HuH-7 (cell line): ENCODE data around the gene CADPS.

Experiments
- DNase-seq: peaks from one replicate; pipeline ENCODE4 v3.0.0; 2011; ENCODE audit warnings: low spot score

The CADPS gene

DNA sequence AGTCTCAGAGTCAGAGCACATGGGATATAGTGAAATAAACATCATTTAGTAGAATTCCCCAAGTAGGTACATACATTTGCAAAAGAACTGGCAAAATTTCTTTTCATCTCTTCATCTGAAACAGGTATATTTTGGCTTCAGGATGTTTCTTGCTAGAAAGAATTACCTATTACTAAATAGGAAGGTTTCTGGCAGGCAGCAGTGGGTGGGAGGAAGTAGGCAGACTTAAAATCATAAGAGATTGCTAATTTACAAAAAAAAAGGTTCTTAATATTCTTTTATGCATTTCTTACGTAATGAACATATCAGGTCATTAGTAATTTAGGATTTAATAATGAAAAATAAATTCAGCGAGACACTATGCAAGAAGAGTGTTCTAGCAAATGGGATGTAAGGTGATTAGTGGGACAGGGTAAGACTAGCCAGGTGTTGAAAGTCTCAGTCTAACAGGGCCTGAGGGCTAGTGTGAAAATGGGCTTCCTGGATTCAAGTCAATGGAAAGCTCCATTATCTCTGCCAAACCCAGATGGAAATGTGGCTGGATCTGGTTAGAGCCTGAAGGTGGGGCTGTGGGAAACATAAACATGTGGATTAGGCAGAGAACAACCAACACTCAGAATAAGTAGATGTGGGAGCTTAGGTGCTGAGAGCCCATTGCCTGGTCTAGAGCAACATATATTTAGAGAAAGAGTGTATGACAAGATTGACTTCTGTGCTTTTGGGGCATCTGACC, 374.5 kb downstream of the CADPS start:
- DNase-seq = no peak

DNA sequence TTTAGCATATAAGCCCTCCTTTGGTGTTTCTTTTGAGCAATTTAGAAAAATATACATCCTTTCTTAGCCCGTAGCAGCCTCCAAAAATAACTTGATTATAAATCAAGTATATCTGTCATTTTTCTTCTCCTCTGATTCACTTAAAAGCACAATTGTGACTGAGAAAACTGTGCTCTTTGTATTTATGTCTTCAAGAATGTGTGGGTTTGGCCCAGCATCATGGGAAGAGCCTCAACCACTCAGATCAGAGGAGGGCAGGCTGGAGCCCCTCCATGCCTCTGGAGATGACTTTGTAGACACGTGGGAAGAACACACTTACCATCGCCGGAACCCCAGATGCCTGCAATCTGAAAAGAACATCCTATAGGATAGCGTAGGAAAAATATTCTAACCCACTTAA, 378.1 kb downstream of the CADPS start:
- DNase-seq = no peak

DNA sequence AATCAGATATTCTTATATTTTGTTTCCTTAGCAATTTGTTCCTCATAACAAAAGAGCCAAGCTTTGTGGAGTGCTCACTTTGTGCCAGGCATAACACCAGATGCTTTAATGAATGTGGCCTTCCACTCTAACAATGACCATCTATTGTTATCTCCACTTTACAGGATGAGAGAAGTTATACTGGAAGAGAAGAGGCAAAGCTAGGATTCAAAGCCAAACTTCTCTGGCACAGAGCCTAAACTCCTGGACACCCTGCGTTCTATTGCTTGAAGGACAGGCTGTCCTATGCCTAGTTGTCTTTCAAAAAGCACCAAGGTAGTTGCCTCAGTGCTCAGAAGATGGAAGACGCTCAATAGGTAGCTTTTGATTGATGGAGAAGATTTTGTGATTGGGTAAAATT, 378.7 kb downstream of the CADPS start:
- no peak for DNase-seq

DNA sequence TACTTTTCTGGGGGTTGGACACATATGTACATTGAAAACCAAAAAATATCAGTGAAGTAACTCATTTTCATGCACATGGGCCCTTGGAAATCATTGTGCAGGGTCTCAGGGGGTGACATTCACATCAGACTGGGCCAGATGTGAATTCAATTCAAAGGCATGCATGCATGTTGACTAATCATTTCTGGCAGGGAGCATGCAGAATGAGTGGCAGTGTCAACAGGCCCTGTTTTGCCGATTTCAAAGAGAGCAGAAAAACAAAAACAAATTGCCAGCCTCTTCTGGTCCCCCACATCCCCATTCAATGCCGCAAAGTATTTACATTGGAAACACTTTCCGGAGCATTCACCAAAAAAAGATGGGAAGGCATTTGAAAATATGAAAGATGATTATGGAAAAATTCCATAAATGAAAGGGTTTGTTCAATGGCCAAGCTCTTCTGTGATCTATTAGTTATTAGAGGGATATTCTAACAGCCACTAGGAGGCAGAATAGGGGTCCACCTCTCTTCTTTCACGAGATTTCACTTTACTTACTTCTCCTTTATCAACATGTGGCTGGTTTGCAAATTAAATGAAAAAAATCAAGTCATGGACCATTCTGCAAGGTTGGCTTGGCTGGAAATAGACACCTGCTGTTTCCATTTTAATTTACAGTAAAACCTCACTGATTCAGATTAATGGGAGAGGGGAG, 382.0 kb downstream of the CADPS start:
- no peak for DNase-seq

DNA sequence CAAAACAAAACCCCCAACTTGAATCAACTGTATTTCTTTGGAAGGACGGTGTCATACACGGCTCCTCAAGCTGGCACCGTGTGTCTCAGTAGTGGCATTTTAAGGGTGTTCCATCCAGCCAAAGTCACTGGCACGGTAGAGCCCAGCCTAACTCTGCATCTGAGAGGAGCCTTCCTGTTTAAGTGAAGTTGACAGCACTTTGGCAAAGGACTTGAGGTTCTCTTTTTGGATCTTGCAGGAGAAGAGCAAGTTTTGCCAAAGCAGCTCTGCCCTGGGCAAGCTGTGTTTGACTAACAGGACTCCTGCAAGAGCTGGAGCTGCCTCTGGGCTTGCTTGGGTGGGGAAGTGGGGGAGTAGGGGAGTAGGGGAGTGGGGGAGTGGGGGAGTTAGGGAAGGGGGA, 392.3 kb downstream of the CADPS start:
- no peak for DNase-seq

DNA sequence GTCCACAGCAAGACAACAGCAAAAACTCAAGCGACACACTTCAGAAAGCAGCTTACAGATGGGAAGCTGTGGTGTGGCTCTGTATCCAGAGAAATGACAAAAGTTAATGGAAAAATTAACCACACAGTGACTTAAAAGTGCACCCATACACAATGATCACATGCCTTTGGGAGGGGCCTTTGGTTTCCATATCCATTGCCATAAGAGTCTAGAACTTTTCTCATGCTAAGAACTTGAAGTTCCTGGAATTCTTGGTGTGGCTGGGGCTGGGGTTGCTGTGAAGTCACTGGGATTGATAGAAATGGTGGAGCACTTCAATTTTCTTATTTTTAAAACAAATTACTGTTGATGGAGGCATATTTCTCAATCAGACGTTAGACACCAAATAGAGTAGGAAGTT, 393.3 kb downstream of the CADPS start:
- DNase-seq = no peak

DNA sequence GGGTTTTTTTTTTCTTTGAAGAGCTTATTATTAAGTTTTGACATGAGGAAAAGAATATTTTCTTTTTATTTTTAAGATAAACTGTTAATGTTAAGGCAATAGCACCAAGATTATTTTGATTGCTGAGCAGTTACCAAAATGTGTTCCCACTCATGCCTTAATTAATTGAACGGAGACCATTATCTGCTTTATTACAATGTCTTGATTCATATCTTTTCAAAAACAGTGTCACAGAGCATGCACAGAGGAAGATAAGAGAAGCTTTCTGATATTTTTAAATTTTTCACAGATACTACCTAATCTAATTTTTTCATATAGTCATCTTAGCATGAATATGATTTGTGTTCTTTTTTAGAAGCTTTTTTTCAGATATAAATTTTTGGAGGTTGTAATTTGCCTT, 395.2 kb downstream of the CADPS start:
- no peak for DNase-seq

DNA sequence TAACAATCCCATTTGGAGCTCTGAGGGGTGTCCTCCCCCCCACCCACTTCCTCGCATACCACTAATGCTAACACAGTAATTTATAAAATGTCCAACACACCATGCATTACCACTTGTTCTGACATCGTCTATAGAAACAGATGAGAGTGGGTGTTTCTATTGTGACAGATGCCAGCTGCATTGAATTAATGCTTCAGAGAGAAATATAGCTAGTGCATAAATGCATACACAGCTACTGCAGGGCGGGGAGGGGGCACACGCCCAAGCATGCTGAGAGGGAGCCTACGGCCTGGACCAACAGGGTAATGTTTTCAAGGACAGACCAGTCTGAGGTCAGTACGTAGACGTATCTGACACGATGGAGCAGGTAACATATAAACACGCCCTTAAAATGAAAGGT, 395.9 kb downstream of the CADPS start:
- no peak for DNase-seq

DNA sequence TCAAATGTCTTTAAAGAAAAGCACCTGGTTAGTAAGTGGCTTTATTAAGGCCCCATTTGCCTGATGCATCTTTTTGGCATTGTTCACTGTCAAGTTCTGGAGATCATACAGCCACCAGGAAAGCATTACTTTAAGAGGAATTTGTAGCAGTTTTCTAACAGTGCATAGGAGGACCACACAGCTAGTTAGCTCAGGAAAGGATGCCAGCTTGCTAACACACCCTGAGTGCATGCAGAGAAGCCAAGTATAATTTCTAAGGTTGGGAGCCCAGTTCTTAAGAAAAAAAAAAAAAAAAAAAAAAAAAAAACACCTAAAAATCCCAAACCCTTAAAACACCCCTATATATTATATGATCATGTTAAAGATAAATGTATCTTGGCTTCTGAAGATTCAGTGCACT, 399.9 kb downstream of the CADPS start:
- no peak for DNase-seq

DNA sequence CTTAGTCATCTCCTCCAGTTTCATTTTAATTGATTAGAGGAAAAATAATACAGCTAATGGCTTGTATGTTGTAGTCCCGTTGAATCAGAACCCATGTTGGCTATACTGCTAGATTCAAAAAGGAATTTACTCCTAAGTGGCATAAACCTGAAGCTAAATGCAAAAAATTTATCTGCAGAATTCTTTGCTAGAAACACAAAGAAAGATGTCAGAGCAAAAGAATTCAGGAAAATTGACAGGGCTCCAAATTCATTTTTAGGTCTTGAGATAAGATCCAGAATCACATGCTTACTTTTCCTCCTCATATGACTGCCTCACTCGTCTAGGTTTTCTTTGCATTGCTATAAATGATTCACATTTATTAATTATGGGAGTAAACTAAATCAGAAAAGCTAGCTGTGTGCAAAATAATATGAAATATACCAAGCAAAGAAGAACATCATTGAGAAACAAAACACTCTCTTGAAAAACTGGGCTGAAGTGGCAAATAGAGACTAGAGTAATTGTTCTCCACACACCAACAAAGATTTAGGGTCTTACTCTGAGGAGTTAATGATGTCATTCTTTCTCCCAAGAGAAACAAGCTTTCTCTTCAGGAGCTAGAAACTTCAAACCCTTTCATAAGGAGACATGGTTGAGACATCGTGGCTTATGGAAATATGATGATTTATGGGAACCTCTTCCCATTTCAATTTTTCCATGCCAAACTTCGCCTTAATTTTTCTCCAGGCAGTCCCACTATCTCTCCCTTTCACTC, 407.1 kb downstream of the CADPS start:
- DNase-seq = no peak

DNA sequence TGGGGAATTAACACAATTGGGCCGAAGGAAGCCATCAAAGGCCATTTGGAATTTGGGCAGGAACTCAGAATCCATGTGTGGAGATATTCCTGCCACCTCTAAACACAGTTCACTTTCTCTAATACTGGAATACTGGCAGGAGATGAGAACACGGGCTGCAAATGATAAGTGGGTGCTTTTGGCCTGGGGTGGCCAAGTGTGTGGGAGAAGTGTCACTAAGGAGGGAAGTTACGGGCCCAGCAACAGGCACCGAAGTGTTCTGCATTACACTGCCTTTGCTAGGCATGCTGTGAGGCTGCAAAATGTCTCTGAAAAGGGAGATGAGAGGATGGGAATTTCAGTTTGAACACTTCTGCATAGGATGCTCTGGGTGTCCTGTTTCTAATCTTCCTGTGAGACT, 412.4 kb downstream of the CADPS start:
- DNase-seq = no peak

DNA sequence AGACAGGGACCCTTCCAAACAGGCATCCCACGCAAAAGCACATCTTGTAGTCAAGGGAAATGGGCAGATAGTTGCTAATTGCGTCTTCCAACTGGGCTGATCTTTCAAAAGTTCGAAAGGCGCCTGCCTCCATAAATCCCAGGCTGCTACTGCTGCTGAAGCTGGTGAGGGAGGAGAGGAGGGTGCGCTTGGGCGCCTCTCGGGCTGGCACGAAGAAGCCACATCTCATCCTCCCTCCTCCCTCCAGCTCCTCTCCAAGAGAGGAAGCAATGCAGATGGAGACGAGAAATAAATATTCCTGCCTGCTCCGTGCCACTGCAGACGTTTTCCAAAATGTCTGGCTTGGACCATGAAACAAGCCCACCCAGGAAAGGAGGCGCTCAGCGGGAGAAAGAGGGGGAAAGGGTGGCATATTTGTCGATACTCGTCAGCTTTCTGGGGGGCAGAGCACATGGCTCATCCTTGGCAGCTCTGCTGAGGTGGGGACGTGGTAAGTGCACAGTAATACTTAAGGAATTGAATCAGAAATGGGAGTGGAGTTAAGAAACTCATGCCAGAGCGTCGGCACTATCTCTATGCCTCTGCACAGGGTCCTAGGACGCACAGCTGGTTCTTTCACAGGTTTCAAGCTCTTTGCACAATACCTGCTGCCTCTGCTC, 413.0 kb downstream of the CADPS start:
- no peak for DNase-seq

DNA sequence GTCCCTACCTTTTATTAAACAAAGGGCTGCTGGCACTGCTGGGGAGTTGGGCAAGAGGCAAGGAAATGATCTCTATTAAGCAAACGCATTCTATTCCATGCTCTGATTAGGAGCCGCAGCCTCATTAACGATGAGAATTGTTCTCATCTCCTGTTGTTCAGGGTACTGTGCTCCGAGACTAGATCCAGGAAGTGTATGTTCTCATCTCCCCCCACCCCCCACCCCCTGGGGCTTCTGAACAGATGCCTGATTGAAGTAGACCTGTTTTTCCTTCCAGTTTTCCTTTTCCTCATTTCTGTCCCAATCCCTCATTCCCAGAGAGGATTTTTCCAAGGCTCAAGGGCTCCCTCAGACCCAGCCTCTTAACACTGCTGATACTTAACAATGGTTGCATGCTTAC, 420.3 kb downstream of the CADPS start:
- no peak for DNase-seq

DNA sequence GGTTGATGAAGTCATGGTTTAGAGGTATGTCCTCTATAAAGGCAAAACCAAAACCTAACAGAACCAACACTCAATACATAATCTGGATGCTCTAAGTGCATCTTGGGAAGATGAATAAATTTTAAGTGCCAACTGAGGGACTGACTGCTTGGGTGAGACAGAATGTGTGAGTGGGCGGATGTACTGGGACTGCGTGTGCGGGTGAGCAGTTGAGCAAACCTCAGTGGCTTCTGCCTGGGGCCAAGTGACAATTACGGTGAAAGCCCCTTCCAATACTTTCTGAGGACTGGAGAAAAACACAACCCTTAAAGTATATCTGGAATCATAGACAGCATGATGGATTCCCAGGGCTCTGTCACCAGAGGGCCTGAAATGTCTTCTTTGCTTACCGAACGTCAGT, 421.8 kb downstream of the CADPS start:
- DNase-seq = no peak

DNA sequence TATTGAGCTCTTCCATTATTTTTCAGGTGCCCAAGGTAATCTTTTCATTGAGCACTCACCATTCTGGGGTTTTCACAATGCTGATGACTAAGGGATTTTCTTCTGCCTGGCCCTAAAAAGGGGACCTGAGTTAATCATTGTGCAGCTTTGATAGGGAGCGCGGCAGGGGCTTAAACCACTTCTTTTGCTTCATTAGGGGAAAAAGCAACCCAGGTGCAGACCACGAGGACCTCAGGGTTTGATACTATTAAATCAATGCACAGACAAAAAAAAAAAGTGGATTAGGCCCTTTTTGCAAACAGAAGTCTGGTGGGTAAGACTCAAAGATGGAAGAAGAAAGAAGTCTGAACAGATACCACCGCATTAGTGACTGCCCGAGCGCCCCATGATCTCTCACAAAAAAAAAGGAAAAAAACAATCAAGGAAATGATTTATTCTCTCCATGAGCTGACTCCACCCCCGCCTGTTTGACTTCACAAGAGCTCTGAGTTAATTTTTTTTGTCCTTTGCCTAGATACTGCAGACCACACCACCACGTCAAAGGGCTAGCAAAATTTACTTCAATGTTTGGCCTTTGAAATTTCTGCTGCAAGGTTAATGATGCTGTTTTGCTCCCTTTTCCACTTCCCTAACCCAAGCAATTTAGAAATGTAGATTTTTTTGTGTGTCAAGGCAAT, 423.9 kb downstream of the CADPS start:
- no peak for DNase-seq

DNA sequence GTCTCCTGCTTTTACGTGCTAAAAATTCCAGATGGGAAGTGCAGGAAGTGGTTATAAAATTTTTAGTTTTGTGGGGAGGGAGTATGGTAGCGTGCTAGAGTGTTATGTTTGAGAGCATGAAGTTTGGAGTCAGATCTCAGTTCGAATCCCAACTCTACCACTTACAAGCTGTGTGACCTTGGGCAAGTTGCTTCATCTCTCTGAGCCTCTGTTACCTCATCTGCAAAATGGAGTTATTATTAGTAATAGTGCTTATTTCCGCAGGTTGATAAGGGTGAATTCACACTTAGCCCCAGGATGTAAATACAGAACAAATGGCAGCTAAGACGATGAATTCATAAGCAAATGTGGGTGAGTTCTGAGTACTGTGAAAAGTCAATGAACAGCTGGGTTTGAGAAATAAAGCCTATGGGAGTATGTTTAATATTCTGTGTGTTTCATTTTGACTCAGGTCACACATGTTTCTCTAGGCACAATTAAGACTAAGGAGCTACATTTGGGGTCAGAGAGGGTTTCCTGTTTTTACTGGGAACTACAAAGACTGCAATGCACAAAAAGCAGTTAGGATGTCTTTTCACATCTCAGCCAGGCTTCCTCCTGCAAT, 428.8 kb downstream of the CADPS start:
- no peak for DNase-seq

DNA sequence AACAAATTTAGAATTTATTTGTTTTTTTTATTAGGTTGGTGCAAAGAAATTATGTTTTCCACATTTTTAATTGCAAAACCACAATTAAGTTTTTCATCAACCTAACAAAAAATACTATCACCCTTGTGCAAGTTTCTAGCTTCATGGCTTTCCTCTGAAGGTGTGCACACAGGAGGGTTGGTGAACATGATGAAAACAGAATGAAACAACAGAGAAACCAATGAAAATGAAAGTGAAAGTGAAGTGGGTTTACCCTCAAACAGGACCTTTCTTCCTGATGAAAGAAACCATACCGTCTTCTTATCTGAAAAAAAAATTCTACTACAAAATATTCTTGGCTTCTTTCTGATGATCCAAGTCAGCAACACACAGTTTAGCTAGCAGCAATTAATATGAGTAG, 429.9 kb downstream of the CADPS start:
- DNase-seq = no peak

DNA sequence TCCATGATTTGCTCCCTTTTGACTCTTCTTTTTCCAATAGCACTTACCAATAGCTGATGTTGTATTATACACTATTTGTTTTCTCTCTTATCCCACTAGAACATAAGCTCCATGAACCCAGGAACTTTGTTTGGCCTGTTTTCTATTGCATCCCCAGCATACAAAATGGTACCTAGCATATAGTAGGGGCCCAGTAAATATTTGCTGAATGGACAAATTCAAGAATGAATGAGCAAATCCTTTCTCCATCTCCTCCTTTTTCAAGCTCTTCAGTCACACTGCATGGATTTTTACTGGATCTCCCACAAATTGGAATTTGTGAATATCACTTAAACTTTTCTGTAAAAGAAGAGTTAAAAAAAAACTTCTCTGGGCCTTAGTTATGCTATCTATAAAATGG, 435.2 kb downstream of the CADPS start:
- no peak for DNase-seq

DNA sequence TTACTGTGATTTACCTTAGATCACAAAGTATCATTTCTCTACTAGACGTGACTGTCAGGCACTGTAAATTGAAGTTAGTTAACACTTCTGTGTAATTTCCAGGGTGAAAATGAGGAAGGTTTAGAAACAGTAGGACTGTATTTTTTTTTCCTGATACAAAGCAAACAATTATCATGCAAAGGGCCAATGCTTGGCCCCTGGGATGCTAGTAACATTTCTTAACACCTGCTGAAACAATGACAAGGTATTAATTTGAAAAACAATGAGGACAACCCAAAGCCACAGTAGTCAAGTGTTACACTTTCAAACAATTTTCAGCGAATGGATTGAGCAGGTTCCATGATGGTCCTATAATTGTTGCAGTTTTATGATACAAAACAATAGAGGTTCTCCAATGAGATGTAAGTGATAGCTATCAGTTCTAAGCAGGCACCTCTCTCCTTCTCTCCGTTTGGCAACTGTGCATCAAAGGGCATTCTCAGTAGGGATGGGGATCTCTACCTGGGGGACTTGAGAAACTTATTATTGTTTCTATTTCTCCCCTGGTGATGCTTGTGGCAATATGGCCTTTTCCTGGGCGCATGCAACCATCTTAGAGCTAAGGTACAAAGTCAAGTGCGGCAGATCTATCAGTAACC, 435.9 kb downstream of the CADPS start:
- DNase-seq = no peak

DNA sequence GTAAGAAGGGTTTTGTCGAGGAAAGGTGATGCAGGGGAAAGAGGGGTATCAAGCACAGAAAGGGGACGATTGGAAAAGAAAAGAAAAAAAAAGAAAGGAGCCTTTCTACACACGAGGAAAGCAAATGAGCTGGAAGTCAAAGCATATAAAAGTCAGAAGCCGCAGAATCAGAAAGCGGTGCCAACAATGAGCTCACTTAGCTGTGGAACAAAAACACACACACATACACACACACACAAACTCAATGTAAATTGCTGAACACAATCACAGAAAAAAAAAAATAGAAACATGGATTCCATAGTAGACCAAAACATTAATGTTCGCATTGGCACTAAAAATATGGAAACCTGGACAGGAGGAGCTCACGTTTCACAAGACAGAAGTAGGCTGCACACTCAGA, 438.4 kb downstream of the CADPS start:
- DNase-seq = no peak

DNA sequence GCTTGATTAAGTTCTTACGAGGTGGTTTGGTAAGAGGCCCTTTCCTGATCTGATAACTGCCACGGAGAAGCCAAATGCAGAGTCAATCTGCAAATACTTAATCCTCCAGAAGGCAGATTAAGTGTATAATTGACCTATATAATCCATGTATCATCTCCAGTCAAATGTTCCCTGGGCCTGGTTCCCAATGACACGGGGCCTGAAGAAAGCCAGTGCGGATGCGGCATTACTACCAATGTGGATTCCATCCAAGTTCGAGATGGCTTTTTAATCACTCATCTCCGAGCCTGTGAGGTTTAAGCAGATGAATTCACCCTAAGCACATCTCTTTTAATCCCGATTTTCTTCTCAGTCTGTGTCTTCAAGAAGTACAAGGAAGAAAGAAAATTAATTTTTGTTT, 441.8 kb downstream of the CADPS start:
- DNase-seq = no peak
